Calu3 (cell line): Measurements from ENCODE around the gene KRT6B. TPM values are rescaled to one million over a fixed set of nuclear protein-coding genes. Genes with fewer than 3 reads are reported as not detected.
"Not testable (repeated sequence)": the region's sequence is repeated elsewhere in the genome, so short reads cannot be mapped to it uniquely, and the experiment has no call there.

ENCODE experiments used
- BruUV-seq: library from RNA; stranded (reverse); fragments of 400-500 nt; replicated peaks from 2 replicates; lab custom pipeline; 2021; lab: Mats Ljungman, UMichigan
- CTCF ChIA-PET: fragments of 300-600 bp; sonication (Branson Sonifier 250); formaldehyde crosslinking; loops from one replicate; lab custom pipeline; 2022; ENCODE audit warnings: antibody characterized with exemption; lab: Charles Lee
- DNase-seq: peaks from one replicate; pipeline ENCODE4 v3.0.0; 2022
- H3K27ac Mint-ChIP-seq: one replicate; pipeline ENCODE4 v1.8.0; 2022; ENCODE audit warnings: mixed read lengths; ENCODE audit not compliant: unreplicated experiment
- H3K27me3 Mint-ChIP-seq: one replicate; pipeline ENCODE4 v1.8.0; 2022; ENCODE audit warnings: mixed read lengths; ENCODE audit not compliant: unreplicated experiment
- H3K36me3 Mint-ChIP-seq: one replicate; pipeline ENCODE4 v1.8.0; 2022; ENCODE audit warnings: mild to moderate bottlenecking, moderate library complexity, mixed read lengths; ENCODE audit not compliant: insufficient read depth, unreplicated experiment
- H3K4me1 Mint-ChIP-seq: one replicate; pipeline ENCODE4 v1.8.0; 2022; ENCODE audit warnings: mild to moderate bottlenecking, low read depth, mixed read lengths; ENCODE audit not compliant: unreplicated experiment
- H3K4me3 Mint-ChIP-seq: one replicate; pipeline ENCODE4 v1.8.0; 2022; ENCODE audit warnings: mild to moderate bottlenecking, low read depth, moderate library complexity, mixed read lengths; ENCODE audit not compliant: unreplicated experiment
- H3K9me3 Mint-ChIP-seq: one replicate; pipeline ENCODE4 v1.8.0; 2022; ENCODE audit warnings: low read depth, mixed read lengths; ENCODE audit not compliant: unreplicated experiment
- CTCF ChIP-seq: fragments of 200-600 bp; IDR thresholded peaks from one replicate; pipeline ENCODE4 v1.8.0; 2022; ENCODE audit warnings: antibody characterized with exemption; ENCODE audit not compliant: unreplicated experiment
- intact Hi-C: fragments of 100-400 bp; cut with micrococcal nuclease; formaldehyde crosslinking; loops from one replicate; pipeline ENCODE4 v1.10.0; 2022; ENCODE audit not compliant: unreplicated experiment
- total RNA-seq: library from RNA; stranded (reverse); gene quantifications from 2 replicates; pipeline ENCODE4 v1.2.3, GENCODE V29; 2022

KRT6B gene
- total RNA-seq, 1 experiment from 2014 or later = 5.6 TPM

GRCh38 chr12:52494518-52494917, 42.6 kb upstream of the KRT6B start:
- Mint-ChIP-seq H3K27me3 (peaks cover 93% of the 10 kb centered on the region), H3K27ac (no peak overlapping the region), H3K36me3 (no peaks in the 10 kb centered on the region), H3K9me3 (no peaks in the 10 kb centered on the region), H3K4me1 (no peaks in the 10 kb centered on the region), H3K4me3 (no peak overlapping the region)
- intact Hi-C loops = no loop called here
- no peak for TF ChIP-seq CTCF
- no TSS peak for BruUV-seq
- no peak for DNase-seq
- CTCF ChIA-PET = no interaction called here

GRCh38 chr12:52494100-52494499, 42.2 kb upstream of the KRT6B start:
- CTCF ChIA-PET = no interaction called here
- Mint-ChIP-seq H3K27me3 (peaks cover 97% of the 10 kb centered on the region), H3K9me3 (no peaks in the 10 kb centered on the region), H3K27ac (no peak overlapping the region), H3K36me3 (no peaks in the 10 kb centered on the region), H3K4me1 (no peaks in the 10 kb centered on the region), H3K4me3 (no peak overlapping the region)
- no TSS peak for BruUV-seq
- no peak for TF ChIP-seq CTCF
- DNase-seq = no peak
- intact Hi-C loops = no loop called here

- TF ChIP-seq CTCF = no peak
- DNase-seq = no peak
- CTCF ChIA-PET = no interaction called here
- Mint-ChIP-seq H3K4me1 (no peaks in the 10 kb centered on the region), H3K27ac (no peak within 1 kb of the TSS), H3K9me3 (no peaks in the 10 kb centered on the region), H3K36me3 (no peaks in the 10 kb centered on the region), H3K4me3 (no peak within 1 kb of the TSS), H3K27me3 (peaks cover 99% of the 10 kb centered on the region)
- intact Hi-C loops = no loop called here
- BruUV-seq = no TSS peak
These were observed 41.2 kb upstream of the KRT6B start, which contains the start of gene KRT6A for GRCh38 chr12:52493172-52493571. TSS of gene KRT6A (minus strand) at chr12:52493257. CDS start at chr12:52493188, 69 bp downstream.

- H3K36me3 Mint-ChIP-seq, intact Hi-C loops, CTCF ChIA-PET, DNase-seq, H3K4me3 Mint-ChIP-seq, H3K27ac Mint-ChIP-seq, H3K9me3 Mint-ChIP-seq, BruUV-seq, H3K4me1 Mint-ChIP-seq: not testable (repeated sequence)
- peaks cover 98% of the 10 kb centered on the region for H3K27me3 Mint-ChIP-seq
These were observed 40.5 kb upstream of the KRT6B start for GRCh38 chr12:52492405-52492804.

GRCh38 chr12:52491495-52491894, 39.5 kb upstream of the KRT6B start:
- H3K36me3 Mint-ChIP-seq, CTCF ChIA-PET, intact Hi-C loops, H3K27ac Mint-ChIP-seq, H3K4me1 Mint-ChIP-seq, BruUV-seq, DNase-seq, H3K9me3 Mint-ChIP-seq, H3K4me3 Mint-ChIP-seq: not testable (repeated sequence)
- peaks cover 96% of the 10 kb centered on the region for H3K27me3 Mint-ChIP-seq
